Ishikawa (cell line): ENCODE data around the gene TNMD.

Experiments used
- CEBPB ChIP-seq: IDR thresholded peaks from 2 replicates; pipeline ENCODE4 v1.6.1; 2012
- CREB1 ChIP-seq: IDR thresholded peaks from 2 replicates; pipeline ENCODE4 v1.6.1; 2012; ENCODE audit warnings: low read depth
- EGR1 ChIP-seq: IDR thresholded peaks from 2 replicates; pipeline ENCODE4 v1.6.1; 2012
- EP300 ChIP-seq: IDR thresholded peaks from 2 replicates; pipeline ENCODE4 v1.6.1; 2012; ENCODE audit warnings: borderline replicate concordance
- FOXM1 ChIP-seq: IDR thresholded peaks from 2 replicates; pipeline ENCODE4 v1.6.1; 2012; ENCODE audit warnings: low read depth, borderline replicate concordance
- MAX ChIP-seq: IDR thresholded peaks from 2 replicates; pipeline ENCODE4 v1.6.1; 2012
- NFIC ChIP-seq: IDR thresholded peaks from 2 replicates; pipeline ENCODE4 v1.6.1; 2012
- RAD21 ChIP-seq: IDR thresholded peaks from 2 replicates; pipeline ENCODE4 v1.6.1; 2012; ENCODE audit warnings: low read depth
- TAF1 ChIP-seq: IDR thresholded peaks from 2 replicates; pipeline ENCODE4 v1.6.1; 2012; ENCODE audit warnings: low read depth, mild to moderate bottlenecking
- TCF12 ChIP-seq: IDR thresholded peaks from 2 replicates; pipeline ENCODE4 v1.6.1; 2012; ENCODE audit warnings: low read depth
- TEAD4 ChIP-seq: IDR thresholded peaks from 2 replicates; pipeline ENCODE4 v1.6.1; 2012
- YY1 ChIP-seq: IDR thresholded peaks from 2 replicates; pipeline ENCODE4 v1.6.1; 2012; ENCODE audit warnings: low read depth
- ZBTB7A ChIP-seq: IDR thresholded peaks from 2 replicates; pipeline ENCODE4 v1.6.1; 2012; ENCODE audit warnings: low read depth
- TF ChIP-seq, protein P1 (sequence below): IDR thresholded peaks from 2 replicates; pipeline ENCODE4 v1.6.1; 2012
- TF ChIP-seq, protein P2 (sequence below): IDR thresholded peaks from 2 replicates; pipeline ENCODE4 v1.6.1; 2012; ENCODE audit warnings: low read depth, mild to moderate bottlenecking

The TNMD gene

DNA sequence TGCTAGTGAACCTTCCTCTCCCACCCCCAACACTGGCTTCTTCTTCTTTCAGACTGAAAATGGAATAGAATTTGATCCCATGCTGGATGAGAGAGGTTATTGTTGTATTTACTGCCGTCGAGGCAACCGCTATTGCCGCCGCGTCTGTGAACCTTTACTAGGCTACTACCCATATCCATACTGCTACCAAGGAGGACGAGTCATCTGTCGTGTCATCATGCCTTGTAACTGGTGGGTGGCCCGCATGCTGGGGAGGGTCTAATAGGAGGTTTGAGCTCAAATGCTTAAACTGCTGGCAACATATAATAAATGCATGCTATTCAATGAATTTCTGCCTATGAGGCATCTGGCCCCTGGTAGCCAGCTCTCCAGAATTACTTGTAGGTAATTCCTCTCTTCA is 14.7 kb downstream of the TNMD start:
- TF ChIP-seq RAD21 (no peak), EP300 (no peak), TEAD4 (no peak), NFIC (no peak), ZBTB7A (no peak), FOXM1 (no peak)
- TF ChIP-seq, protein P1, sequence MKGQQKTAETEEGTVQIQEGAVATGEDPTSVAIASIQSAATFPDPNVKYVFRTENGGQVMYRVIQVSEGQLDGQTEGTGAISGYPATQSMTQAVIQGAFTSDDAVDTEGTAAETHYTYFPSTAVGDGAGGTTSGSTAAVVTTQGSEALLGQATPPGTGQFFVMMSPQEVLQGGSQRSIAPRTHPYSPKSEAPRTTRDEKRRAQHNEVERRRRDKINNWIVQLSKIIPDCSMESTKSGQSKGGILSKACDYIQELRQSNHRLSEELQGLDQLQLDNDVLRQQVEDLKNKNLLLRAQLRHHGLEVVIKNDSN: no peak
- TF ChIP-seq, protein P2, sequence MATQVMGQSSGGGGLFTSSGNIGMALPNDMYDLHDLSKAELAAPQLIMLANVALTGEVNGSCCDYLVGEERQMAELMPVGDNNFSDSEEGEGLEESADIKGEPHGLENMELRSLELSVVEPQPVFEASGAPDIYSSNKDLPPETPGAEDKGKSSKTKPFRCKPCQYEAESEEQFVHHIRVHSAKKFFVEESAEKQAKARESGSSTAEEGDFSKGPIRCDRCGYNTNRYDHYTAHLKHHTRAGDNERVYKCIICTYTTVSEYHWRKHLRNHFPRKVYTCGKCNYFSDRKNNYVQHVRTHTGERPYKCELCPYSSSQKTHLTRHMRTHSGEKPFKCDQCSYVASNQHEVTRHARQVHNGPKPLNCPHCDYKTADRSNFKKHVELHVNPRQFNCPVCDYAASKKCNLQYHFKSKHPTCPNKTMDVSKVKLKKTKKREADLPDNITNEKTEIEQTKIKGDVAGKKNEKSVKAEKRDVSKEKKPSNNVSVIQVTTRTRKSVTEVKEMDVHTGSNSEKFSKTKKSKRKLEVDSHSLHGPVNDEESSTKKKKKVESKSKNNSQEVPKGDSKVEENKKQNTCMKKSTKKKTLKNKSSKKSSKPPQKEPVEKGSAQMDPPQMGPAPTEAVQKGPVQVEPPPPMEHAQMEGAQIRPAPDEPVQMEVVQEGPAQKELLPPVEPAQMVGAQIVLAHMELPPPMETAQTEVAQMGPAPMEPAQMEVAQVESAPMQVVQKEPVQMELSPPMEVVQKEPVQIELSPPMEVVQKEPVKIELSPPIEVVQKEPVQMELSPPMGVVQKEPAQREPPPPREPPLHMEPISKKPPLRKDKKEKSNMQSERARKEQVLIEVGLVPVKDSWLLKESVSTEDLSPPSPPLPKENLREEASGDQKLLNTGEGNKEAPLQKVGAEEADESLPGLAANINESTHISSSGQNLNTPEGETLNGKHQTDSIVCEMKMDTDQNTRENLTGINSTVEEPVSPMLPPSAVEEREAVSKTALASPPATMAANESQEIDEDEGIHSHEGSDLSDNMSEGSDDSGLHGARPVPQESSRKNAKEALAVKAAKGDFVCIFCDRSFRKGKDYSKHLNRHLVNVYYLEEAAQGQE: no peak

GRCh38 chrX:100600340-100600739 is 15.6 kb downstream of the TNMD start:
- no peak for TF ChIP-seq TEAD4
- TF ChIP-seq, protein P2: no peak
- no peak for TF ChIP-seq CEBPB
- no peak for TF ChIP-seq FOXM1
- no peak for TF ChIP-seq RAD21
- no peak for TF ChIP-seq TAF1
- TF ChIP-seq CREB1: no peak
- TF ChIP-seq YY1: no peak
- TF ChIP-seq TCF12: no peak
- TF ChIP-seq NFIC: no peak
- TF ChIP-seq EP300: no peak
- no peak for TF ChIP-seq ZBTB7A
- TF ChIP-seq EGR1: no peak
- TF ChIP-seq, protein P1: no peak
- TF ChIP-seq MAX: no peak

DNA sequence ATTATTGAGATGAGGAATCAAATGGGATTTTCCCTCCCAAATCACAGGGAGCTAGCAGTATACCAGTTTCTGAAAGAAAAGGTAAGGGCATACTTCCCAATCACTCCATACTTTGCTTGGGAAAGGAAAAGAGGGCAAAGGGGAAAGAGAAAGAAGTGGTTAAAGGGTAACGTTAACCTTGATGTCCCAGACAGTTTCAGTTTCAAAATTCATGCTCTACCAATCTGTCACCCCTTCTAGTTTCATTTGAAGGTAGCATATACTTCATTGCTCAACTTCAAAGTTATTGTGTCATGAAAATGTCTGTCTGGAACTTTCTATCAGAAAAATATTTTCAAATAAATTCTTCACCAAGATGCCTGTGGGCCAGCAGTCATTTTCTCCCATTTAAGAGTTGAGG is 16.0 kb downstream of the TNMD start:
- TF ChIP-seq YY1 (no peak), TEAD4 (no peak), CREB1 (no peak), RAD21 (no peak)

DNA sequence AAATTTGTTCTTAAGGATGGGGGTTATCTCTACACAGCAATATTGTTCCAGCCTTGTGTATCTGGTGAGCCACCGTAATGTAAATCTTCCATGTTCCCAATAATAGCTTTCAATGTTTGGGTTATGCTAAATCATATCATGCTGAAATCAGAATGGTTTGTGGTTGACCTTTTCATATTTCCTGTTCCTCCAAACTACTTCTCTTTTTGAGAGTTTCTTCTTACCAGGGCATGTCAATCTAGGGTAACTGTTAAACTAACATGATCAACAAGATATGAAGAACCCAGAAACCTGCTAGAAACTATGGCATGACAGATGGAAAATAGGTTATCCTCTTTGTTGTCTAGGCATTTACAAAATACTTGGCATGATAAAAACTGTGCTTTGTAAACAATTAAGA is 22.0 kb downstream of the TNMD start:
- TF ChIP-seq FOXM1 (no peak), NFIC (no peak)

GRCh38 chrX:100609591-100609990 is 24.9 kb downstream of the TNMD start:
- no peak for TF ChIP-seq TAF1
- peak; percentile 26; the same call in 1 of the 2 replicates for TF ChIP-seq RAD21
- TF ChIP-seq ZBTB7A: no peak
- no peak for TF ChIP-seq CREB1

DNA sequence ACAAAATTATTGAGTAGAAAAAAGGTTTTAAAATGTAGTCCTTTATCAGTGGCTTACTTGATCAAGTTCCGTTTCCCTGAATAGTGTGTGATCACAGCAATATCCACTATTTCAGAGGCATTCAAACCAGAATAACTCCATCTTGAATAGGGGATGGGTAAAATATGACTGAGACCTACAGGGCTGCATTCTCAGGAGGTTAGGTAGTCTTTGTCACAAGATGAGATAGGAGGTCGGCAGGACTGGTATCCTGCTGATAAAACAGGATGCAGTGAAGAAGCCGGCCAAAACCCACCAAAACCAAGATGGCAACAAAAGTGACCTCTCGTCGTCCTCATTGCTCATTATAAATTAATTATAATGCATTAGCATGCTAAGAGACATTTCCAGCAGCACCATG is 27.2 kb downstream of the TNMD start:
- TF ChIP-seq EGR1 (no peak), EP300 (no peak), CREB1 (no peak), TAF1 (no peak), NFIC (no peak), TCF12 (no peak), MAX (no peak)
- TF ChIP-seq, protein P2: no peak
